ENCODE measurements around the gene TMEM87B. TPM values are rescaled to one million over a fixed set of nuclear protein-coding genes. Genes with fewer than 3 reads are reported as not detected.

Gene TMEM87B
- total and polyA plus RNA-seq, 10 of the 15 experiments (the other 5 are each of a cell fraction or from before 2014, with no cell fraction given), result 5.7 to 20.6 (median 12.3) TPM

GRCh38 chr2:112121682-112122254 is 66.7 kb downstream of the TMEM87B start:
- Histone ChIP-seq H3K79me2 (ENCODE audit: control insufficient read depth, insufficient read depth, low read length) (no peaks in the 10 kb centered on the region), H3K4me3 (no peak overlapping the region), H3K27ac (ENCODE audit: control insufficient read depth, insufficient read depth) (no peak overlapping the region), H3K27me3 (replicated peaks in 1 of 2; ENCODE audit: control insufficient read depth in 2 of 2, insufficient read depth in 2 of 2, low read length in 1 of 2) (no peaks in the 10 kb centered on the region), H3K9ac (ENCODE audit: control insufficient read depth, insufficient read depth, low read length) (no peak overlapping the region), H3K4me1 (ENCODE audit: control insufficient read depth, insufficient read depth, low read length) (no peaks in the 10 kb centered on the region), H4K20me1 (ENCODE audit: control insufficient read depth, insufficient read depth) (no peaks in the 10 kb centered on the region), H3K9me3 (replicated peaks; ENCODE audit: control insufficient read depth, insufficient read depth, low read length) (no peaks in the 10 kb centered on the region), H3K36me3 (ENCODE audit: control insufficient read depth in 2 of 2, insufficient read depth in 2 of 2, low read length in 1 of 2) (peaks cover 0 to 11% of the 10 kb centered on the region in 2 experiments; a peak in 2 of 4 replicates), H2AFZ (ENCODE audit: control insufficient read depth, low read depth, low read length) (no peak overlapping the region), H3K4me2 (ENCODE audit: control insufficient read depth, insufficient read depth) (no peak overlapping the region)
- TF ChIP-seq TCF12 (IDR thresholded peaks at IDR 0.05; ENCODE audit: low read depth, low read length), result no peak
- peak; percentile 11; the same call in 1 of the 2 replicates for TF ChIP-seq SPI1 (IDR thresholded peaks at IDR 0.05; ENCODE audit: borderline replicate concordance, insufficient read depth, low read depth, low read length)
- no peak for TF ChIP-seq BCL3 (IDR thresholded peaks at IDR 0.05; ENCODE audit: borderline replicate concordance, insufficient read depth, low read depth, low read length, poor library complexity, severe bottlenecking)
- TF ChIP-seq ZNF384 (IDR thresholded peaks at IDR 0.05; ENCODE audit: borderline replicate concordance, low read depth, low read length), result 0 out of 2 replicates have a peak, but pooled peaks have one; percentile 9
- peak; percentile 59 for TF ChIP-seq RAD21 (IDR thresholded peaks at IDR 0.05; ENCODE audit: insufficient read depth, low read depth, low read length)
- TF ChIP-seq MEF2B (IDR thresholded peaks at IDR 0.05; ENCODE audit: partially characterized antibody, poor library complexity, severe bottlenecking), result no peak
- peak; percentile 38 to 55 (median 41); a peak in 5 of 6 replicates for TF ChIP-seq CTCF (IDR thresholded peaks at IDR 0.05 in 2 of 3, conservative IDR thresholded peaks at IDR 0.05 in 1 of 3; ENCODE audit: control insufficient read depth in 2 of 3, extremely low read depth in 1 of 3, insufficient read depth in 1 of 3, low read depth in 3 of 3, low read length in 3 of 3)
- TF ChIP-seq SMC3 (IDR thresholded peaks at IDR 0.05; ENCODE audit: borderline replicate concordance, low read length), result peak; percentile 47; the same call in 1 of the 2 replicates
- no peak for ATAC-seq
- intact Hi-C loops (cut with micrococcal nuclease; ENCODE audit: unreplicated experiment) (loop anchor here (2.0 to 5.0 kb wide), 3 partner anchors 51 to 461 kb away; partner anchors contain the start of genes CHCHD5 and ZC3H8), in situ Hi-C loops (cut with MboI) (no loop called here)
- ChIA-PET RAD21 (ENCODE audit: unreplicated experiment) (interaction anchor here (0.6 to 1.4 kb wide), 4 partner anchors 9 to 462 kb away, joined by 3 to 5 read pairs (median 4); partner anchors contain the start of gene CHCHD5), SMC1A (ENCODE audit: uncharacterized antibody, unreplicated experiment) (interaction anchor here (0.7 to 1.6 kb wide), 12 partner anchors 9 to 462 kb away, joined by 3 to 8 read pairs (median 3); partner anchors contain the start of genes FBLN7, TMEM87B and ZC3H8), POLR2A (interaction anchor here (0.5 kb wide), 1 partner anchor 87 kb away, joined by 3 read pairs; no protein-coding TSS in a partner anchor), CTCF (interaction anchor here (0.7 to 1.9 kb wide), 20 partner anchors 9 to 462 kb away, joined by 3 to 11 read pairs (median 4); partner anchors contain the start of genes RGPD8 and ZC3H8)
- DNase-seq (ENCODE audit: low read depth, low spot score), result no peak
- no TSS peak for BruUV-seq (replicated peaks)
- peak; percentile 44 for FAIRE-seq
